Measurements from ENCODE around the gene MTHFD1L. TPM values are rescaled to one million over a fixed set of nuclear protein-coding genes. Genes with fewer than 3 reads are reported as not detected.

Gene MTHFD1L
- total RNA-seq, 4 donors from 2014 or later = 4.7 to 45.9 (median 24.0) TPM

DNA sequence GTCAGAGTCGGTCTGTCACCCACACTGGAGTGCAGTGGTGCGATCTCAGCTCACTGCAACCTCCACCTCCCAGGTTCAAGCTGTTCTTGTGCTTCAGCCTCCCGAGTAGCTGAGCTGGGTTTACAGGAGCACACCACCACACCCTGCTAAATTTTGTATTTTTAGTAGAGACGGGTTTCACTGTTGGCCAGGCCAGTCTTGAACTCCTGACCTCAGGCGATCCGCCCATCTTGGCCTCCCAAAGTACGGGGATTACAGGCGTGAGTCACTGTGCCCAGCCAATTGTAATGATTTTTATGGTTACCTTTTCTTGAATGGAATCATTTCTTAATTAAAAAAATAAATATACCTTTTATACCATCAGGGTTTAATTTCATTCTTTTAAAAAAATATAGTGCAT lies 105.7 kb downstream of the MTHFD1L start:
- ATAC-seq (ENCODE audit: low FRiP score) (no peak), DNase-seq (ENCODE audit: low spot score) (no peak)
- TF ChIP-seq, protein P1, sequence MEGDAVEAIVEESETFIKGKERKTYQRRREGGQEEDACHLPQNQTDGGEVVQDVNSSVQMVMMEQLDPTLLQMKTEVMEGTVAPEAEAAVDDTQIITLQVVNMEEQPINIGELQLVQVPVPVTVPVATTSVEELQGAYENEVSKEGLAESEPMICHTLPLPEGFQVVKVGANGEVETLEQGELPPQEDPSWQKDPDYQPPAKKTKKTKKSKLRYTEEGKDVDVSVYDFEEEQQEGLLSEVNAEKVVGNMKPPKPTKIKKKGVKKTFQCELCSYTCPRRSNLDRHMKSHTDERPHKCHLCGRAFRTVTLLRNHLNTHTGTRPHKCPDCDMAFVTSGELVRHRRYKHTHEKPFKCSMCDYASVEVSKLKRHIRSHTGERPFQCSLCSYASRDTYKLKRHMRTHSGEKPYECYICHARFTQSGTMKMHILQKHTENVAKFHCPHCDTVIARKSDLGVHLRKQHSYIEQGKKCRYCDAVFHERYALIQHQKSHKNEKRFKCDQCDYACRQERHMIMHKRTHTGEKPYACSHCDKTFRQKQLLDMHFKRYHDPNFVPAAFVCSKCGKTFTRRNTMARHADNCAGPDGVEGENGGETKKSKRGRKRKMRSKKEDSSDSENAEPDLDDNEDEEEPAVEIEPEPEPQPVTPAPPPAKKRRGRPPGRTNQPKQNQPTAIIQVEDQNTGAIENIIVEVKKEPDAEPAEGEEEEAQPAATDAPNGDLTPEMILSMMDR (IDR thresholded peaks at IDR 0.05) = no peak

DNA sequence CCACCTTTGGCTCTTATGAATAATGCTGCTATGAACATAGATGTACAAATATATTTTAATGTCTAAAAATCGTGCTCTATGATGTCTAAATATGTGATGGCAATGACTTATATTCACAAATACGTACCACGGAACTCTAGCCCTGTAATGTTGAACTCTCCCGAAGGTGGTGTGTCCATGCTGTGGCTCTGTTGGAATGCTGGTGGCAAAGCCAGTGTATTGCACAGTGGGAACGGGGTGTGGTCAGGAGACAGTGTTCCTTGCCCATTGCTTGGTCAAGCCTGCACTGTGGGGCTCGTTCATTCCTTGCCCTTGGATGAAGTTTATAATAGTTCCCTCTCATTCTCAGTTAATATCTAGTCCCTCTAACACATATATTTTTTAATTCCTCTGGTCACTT lies 109.6 kb downstream of the MTHFD1L start:
- DNase-seq (ENCODE audit: low spot score) (no peak), ATAC-seq (ENCODE audit: low FRiP score) (no peak)
- TF ChIP-seq, protein P1 (IDR thresholded peaks at IDR 0.05) = no peak

DNA sequence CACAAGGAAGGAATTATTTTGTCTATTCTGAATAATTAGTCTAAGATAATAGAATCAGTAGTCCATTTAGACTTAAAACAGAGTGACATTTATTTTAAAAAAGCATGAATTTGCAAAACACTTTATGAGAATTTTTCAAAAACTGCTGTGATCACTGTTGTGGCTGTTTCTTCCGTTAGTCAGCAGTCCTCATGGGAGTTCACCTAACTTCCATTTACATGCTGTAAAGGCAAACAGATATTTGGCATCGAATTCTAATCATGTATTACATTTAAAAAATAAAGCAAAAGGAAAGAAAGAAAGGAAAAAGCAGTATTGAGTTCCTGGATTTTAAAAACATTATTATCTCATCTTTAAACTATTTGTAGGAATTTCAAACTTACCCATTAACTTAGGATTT lies 111.8 kb downstream of the MTHFD1L start:
- TF ChIP-seq, protein P1 (IDR thresholded peaks at IDR 0.05) = no peak
- ATAC-seq (ENCODE audit: low FRiP score) (no peak), DNase-seq (ENCODE audit: low spot score) (no peak)

DNA sequence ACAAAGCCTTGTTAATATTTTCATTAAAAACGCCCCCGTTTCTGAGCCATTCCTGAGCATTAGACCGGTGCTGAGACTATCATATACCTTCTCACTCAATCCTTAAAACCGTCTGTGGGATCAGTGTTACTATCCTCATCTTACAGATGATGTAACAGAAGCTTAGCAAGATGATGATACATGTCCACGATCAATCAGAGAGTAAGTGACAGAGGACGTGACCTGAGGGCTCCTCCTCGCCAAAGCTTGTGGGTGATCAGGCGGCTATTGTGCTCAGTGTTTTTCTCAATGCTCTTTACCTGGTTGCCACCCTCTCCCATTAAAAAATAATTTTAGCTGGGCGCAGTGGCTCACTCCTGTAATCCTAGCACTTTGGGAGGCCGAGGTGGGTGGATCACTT lies 113.1 kb downstream of the MTHFD1L start:
- TF ChIP-seq, protein P1 (IDR thresholded peaks at IDR 0.05) = no peak
- ATAC-seq (ENCODE audit: low FRiP score) (no peak), DNase-seq (ENCODE audit: low spot score) (no peak)

DNA sequence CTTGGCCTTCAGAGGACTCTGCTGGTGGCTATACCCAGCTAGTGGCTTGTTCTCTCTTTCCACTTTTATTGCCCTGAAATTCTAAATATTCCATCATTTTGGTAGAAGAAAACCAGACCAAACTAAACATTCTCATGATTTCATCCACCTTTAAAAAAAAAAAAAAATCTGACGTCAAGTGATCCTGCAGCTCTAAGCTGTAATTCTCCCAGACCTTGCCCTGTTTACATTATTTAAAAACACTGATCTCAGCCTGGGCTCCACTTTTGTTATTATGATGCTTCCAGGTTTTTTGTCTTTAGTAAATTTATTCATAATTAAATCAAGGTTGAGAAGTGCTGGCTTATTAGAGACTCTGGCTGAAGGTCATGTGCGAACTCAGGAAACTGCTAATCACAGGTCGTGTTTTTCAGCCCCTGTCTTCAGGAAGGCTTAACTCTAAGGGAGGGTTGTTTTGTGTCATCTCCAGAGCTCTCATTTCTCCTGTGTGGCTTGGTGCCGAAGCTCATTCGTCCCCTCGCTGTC lies 114.4 kb downstream of the MTHFD1L start:
- DNase-seq (ENCODE audit: low spot score) (no peak), ATAC-seq (ENCODE audit: low FRiP score) (no peak)
- TF ChIP-seq, protein P1 (IDR thresholded peaks at IDR 0.05) = no peak

DNA sequence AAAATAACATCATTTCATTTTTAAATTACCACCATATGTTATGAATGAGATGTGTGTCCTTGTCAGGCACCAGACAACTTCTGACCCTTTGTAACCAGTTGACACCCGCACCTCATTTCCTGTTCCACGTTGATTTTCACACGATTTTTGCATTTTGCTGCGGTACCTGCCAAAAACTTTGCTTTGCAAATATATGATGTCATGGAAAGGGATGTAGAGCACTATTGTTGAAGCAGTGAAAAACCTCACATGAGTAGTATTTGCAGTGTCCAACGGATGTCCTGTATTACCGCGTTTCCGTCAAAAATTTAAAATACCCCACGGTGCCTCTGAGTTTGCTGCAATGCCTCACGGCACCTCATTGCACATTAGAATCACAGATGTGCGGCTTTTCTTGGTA lies 115.6 kb downstream of the MTHFD1L start:
- no peak for DNase-seq (ENCODE audit: low spot score)
- TF ChIP-seq, protein P1 (IDR thresholded peaks at IDR 0.05) = no peak
- ATAC-seq (ENCODE audit: low FRiP score) = no peak

DNA sequence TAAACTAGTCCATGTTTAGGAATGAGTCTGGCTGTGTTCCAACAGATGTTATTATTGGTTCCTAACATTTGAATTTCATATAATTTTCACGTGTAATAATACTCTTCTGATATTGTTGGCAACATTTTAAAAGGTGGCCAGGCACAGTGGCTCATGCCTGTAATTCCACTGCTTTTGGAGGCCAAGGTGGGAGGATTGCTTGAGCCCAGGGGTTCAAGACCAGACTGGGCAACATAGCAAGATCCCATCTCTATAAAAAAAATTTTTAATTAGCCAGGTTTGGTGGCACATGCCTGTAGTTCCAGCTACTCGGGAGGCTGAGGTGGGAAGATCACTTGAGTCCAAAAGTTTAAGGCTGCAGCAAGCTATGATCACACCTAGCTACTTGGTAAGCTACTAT lies 116.2 kb downstream of the MTHFD1L start:
- TF ChIP-seq, protein P1 (IDR thresholded peaks at IDR 0.05) = no peak
- ATAC-seq (ENCODE audit: low FRiP score) (no peak), DNase-seq (ENCODE audit: low spot score) (no peak)
